ENCODE results near the gene GSTA3.
"Not testable (repeated sequence)": the region's sequence is repeated elsewhere in the genome, so short reads cannot be mapped to it uniquely, and the experiment has no call there.

Gene GSTA3

GRCh38 chr6:52908526-52908925 lies 972 bp downstream of the GSTA3 start:
- peak; percentile 61 for ATAC-seq
- TF ChIP-seq POU6F1 (CRISPR knock-in tag; IDR thresholded peaks at IDR 0.05; ENCODE audit: borderline replicate concordance, low read depth) (no peak), ZNF70 (CRISPR knock-in tag; IDR thresholded peaks at IDR 0.05) (no peak), ISL1 (CRISPR knock-in tag; IDR thresholded peaks at IDR 0.05) (peak; percentile 41)

GRCh38 chr6:52904562-52905279 lies 4.8 kb downstream of the GSTA3 start:
- no peak for TF ChIP-seq CSRNP3 (CRISPR knock-in tag; IDR thresholded peaks at IDR 0.05)
- TF ChIP-seq TOX (CRISPR knock-in tag; IDR thresholded peaks at IDR 0.05; ENCODE audit: borderline replicate concordance) = no peak
- TF ChIP-seq TSHZ2 (CRISPR knock-in tag; IDR thresholded peaks at IDR 0.05) = no peak
- no peak for TF ChIP-seq ZC3H10 (CRISPR knock-in tag; IDR thresholded peaks at IDR 0.05)
- no peak for TF ChIP-seq ZNF70 (CRISPR knock-in tag; IDR thresholded peaks at IDR 0.05)
- no peak for TF ChIP-seq CSDC2 (CRISPR knock-in tag; IDR thresholded peaks at IDR 0.05)
- no peak for TF ChIP-seq ZNF8 (CRISPR knock-in tag; IDR thresholded peaks at IDR 0.05)
- no peak for TF ChIP-seq GLIS3 (CRISPR knock-in tag; IDR thresholded peaks at IDR 0.05)
- no peak for TF ChIP-seq RARB (CRISPR knock-in tag; IDR thresholded peaks at IDR 0.05)
- no peak for TF ChIP-seq SNAI2 (CRISPR knock-in tag; IDR thresholded peaks at IDR 0.05)
- no peak for TF ChIP-seq ZFP3 (CRISPR knock-in tag; IDR thresholded peaks at IDR 0.05)
- TF ChIP-seq ZNF565 (CRISPR knock-in tag; conservative IDR thresholded peaks at IDR 0.05; ENCODE audit: low read depth) = no peak
- no peak for TF ChIP-seq BACH2 (CRISPR knock-in tag; IDR thresholded peaks at IDR 0.05; ENCODE audit: borderline replicate concordance)
- TF ChIP-seq ARNTL (CRISPR knock-in tag; IDR thresholded peaks at IDR 0.05; ENCODE audit: borderline replicate concordance, low read depth) = no peak
- no peak for TF ChIP-seq PATZ1 (CRISPR knock-in tag; IDR thresholded peaks at IDR 0.05; ENCODE audit: borderline replicate concordance)
- no peak for TF ChIP-seq OSR1 (CRISPR knock-in tag; IDR thresholded peaks at IDR 0.05)
- TF ChIP-seq PPARA (CRISPR knock-in tag; IDR thresholded peaks at IDR 0.05; ENCODE audit: borderline replicate concordance) = no peak
- no peak for TF ChIP-seq ISL1 (CRISPR knock-in tag; IDR thresholded peaks at IDR 0.05)
- no peak for TF ChIP-seq POU6F1 (CRISPR knock-in tag; IDR thresholded peaks at IDR 0.05; ENCODE audit: borderline replicate concordance, low read depth)
- TF ChIP-seq ZFP30 (CRISPR knock-in tag; IDR thresholded peaks at IDR 0.05) = no peak
- peak; percentile 65; the same call in 2 of the 3 replicates for ATAC-seq

DNA sequence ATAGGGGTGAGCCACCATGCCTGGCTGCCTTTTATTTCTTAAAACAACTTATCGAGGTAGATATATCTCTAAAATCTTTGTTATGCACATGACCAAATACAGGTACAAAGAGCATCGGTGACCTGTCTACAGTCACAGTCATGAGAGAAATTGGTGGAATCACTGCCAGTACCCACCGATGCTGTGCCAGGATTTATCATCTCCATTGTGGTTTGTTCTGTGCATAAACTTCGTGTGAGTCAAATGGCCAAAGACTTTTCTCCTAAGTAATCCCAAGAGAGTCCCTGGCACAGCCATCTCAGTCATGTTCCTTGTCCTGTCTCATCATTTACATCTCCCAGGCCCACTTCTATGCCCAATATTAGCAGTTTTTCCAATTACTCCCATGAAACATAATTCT lies 9.0 kb downstream of the GSTA3 start:
- ATAC-seq = no peak
- TF ChIP-seq TSHZ2 (CRISPR knock-in tag; IDR thresholded peaks at IDR 0.05) (no peak), ZNF8 (CRISPR knock-in tag; IDR thresholded peaks at IDR 0.05) (no peak), RARB (CRISPR knock-in tag; IDR thresholded peaks at IDR 0.05) (no peak), PATZ1 (CRISPR knock-in tag; IDR thresholded peaks at IDR 0.05; ENCODE audit: borderline replicate concordance) (no peak), GLIS3 (CRISPR knock-in tag; IDR thresholded peaks at IDR 0.05) (no peak)

DNA sequence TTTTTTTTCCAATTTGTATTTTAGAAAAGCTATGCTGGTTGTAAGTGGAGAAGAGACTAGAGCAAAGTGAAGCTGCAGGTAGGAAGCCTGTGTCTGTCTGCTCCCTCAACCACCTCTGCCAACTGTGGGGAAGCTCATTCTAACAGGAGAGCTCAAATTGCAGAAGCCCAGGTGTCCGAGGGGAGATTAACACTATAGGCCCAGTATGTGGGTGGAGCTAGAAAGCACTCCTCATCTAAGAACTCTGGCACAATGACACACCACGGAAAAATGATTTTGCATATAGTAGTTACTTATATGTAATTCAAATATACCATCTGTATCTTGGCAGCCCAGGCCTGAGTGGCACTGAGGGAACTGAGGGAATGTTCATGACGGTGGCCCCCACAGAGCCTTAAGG lies 13.7 kb downstream of the GSTA3 start:
- ATAC-seq = not testable (repeated sequence)
